ENCODE measurements around the gene C1orf21.

Gene C1orf21

GRCh38 chr1:184356891-184357290 lies 29.9 kb upstream of the C1orf21 start:
- no peak for DNase-seq (ENCODE audit: low read depth)
- no peak for TF ChIP-seq CTCF (IDR thresholded peaks at IDR 0.05; ENCODE audit: low read length, missing control alignments)
- no peak overlapping the region for H3K4me3 ChIP-seq (replicated peaks; ENCODE audit: low read depth, low read length)

- no peak for TF ChIP-seq CTCF (IDR thresholded peaks at IDR 0.05; ENCODE audit: low read length, missing control alignments)
- DNase-seq (ENCODE audit: low read depth) = no peak
- no peak overlapping the region for H3K4me3 ChIP-seq (replicated peaks; ENCODE audit: low read depth, low read length)
Observed at GRCh38 chr1:184358256-184358655, 28.6 kb upstream of the C1orf21 start.

GRCh38 chr1:184359909-184360308 lies 26.9 kb upstream of the C1orf21 start:
- no peak overlapping the region for H3K4me3 ChIP-seq (replicated peaks; ENCODE audit: low read depth, low read length)
- DNase-seq (ENCODE audit: low read depth) = no peak
- no peak for TF ChIP-seq CTCF (IDR thresholded peaks at IDR 0.05; ENCODE audit: low read length, missing control alignments)

GRCh38 chr1:184362876-184363275 lies 24.0 kb upstream of the C1orf21 start:
- H3K4me3 ChIP-seq (replicated peaks; ENCODE audit: low read depth, low read length) = no peak overlapping the region
- no peak for TF ChIP-seq CTCF (IDR thresholded peaks at IDR 0.05; ENCODE audit: low read length, missing control alignments)
- DNase-seq (ENCODE audit: low read depth) = peak; percentile 81

- DNase-seq (ENCODE audit: low read depth) = no peak
- H3K4me3 ChIP-seq (replicated peaks; ENCODE audit: low read depth, low read length) = no peak overlapping the region
- no peak for TF ChIP-seq CTCF (IDR thresholded peaks at IDR 0.05; ENCODE audit: low read length, missing control alignments)
Observed at GRCh38 chr1:184365699-184366098, 21.1 kb upstream of the C1orf21 start.

- H3K4me3 ChIP-seq (replicated peaks; ENCODE audit: low read depth, low read length) = no peak overlapping the region
- DNase-seq (ENCODE audit: low read depth) = peak; percentile 46
- no peak for TF ChIP-seq CTCF (IDR thresholded peaks at IDR 0.05; ENCODE audit: low read length, missing control alignments)
Observed at GRCh38 chr1:184366997-184367396, 19.8 kb upstream of the C1orf21 start.

- DNase-seq (ENCODE audit: low read depth) = no peak
- H3K4me3 ChIP-seq (replicated peaks; ENCODE audit: low read depth, low read length) = no peak overlapping the region
- TF ChIP-seq CTCF (IDR thresholded peaks at IDR 0.05; ENCODE audit: low read length, missing control alignments) = no peak
Observed at GRCh38 chr1:184367427-184368038, 19.3 kb upstream of the C1orf21 start.
